Smooth muscle cell of the brain vasculature (primary cell): ENCODE measurements around the gene HCRTR1.
"Not testable (repeated sequence)": the region's sequence is repeated elsewhere in the genome, so short reads cannot be mapped to it uniquely, and the experiment has no call there.

Source experiments
- DNase-seq: peaks from one replicate; pipeline ENCODE4 v3.0.0-alpha.2; 2012; ENCODE audit warnings: low read depth, low spot score

Gene HCRTR1

GRCh38 chr1:31581821-31582810 is 35.4 kb upstream of the HCRTR1 start:
- DNase-seq = no peak

DNA sequence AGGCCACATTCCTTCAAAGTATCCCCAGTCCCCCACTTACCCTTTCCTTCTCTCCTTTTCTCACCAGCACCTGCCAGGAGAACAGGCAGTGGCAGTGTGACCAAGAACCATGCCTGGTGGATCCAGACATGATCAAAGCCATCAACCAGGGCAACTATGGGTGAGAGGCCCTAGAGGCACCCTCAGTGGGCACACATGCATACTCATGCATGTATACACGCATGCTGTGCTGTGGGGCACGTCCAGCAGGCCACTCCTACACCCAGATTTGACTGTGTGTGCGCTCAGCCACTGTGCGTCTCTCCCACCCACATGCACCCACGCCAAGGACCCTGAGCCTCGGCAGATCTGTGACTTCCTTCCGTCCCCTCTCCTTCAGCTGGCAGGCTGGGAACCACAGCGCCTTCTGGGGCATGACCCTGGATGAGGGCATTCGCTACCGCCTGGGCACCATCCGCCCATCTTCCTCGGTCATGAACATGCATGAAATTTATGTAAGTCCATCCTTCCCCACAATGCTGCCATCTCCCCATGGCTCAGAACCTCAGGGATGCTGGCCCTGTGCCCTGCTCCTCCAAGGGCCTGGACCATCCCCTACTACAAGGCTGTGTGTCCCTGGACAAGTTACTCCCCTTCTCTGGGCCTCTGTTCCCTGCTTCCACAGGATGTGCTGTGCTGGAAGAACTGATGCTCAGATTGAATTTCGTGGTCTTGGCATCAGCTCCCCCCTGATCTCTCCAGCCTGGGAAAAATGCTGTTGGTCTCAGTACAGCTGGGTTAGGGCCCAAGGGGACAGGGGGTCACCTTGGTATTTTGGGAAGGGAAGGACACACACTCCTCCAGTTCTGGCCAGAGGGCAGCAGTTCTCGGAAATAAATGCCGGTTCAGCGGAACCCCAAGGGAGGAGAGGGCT is 34.2 kb upstream of the HCRTR1 start:
- no peak for DNase-seq

GRCh38 chr1:31583995-31584868 is 33.3 kb upstream of the HCRTR1 start:
- DNase-seq = no peak

- no peak for DNase-seq
These were observed 32.4 kb upstream of the HCRTR1 start for GRCh38 chr1:31584869-31585735.

GRCh38 chr1:31585736-31586365 is 31.6 kb upstream of the HCRTR1 start:
- DNase-seq = no peak

GRCh38 chr1:31586376-31587327 is 30.8 kb upstream of the HCRTR1 start:
- no peak for DNase-seq

DNA sequence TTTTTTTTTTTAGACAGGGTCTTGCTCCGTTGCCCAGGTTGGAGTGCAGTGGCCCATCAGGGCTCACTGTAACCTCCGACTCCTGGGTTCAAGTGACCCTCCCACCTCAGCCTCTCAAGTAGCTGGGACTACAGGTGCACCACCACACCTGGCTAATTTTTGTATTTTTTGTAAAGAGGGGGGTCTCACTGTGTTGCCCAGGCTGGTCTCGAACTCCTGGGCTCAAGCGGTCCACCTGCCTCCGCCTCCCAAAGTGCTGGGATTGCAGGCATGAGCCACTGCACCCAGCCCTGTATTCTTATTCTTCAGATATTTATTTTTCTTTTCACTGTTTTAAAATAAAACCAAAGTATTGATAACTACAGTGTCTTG is 30.2 kb upstream of the HCRTR1 start:
- DNase-seq = not testable (repeated sequence)

GRCh38 chr1:31587720-31588423 is 29.6 kb upstream of the HCRTR1 start:
- no peak for DNase-seq

GRCh38 chr1:31588751-31589515 is 28.6 kb upstream of the HCRTR1 start:
- no peak for DNase-seq

DNA sequence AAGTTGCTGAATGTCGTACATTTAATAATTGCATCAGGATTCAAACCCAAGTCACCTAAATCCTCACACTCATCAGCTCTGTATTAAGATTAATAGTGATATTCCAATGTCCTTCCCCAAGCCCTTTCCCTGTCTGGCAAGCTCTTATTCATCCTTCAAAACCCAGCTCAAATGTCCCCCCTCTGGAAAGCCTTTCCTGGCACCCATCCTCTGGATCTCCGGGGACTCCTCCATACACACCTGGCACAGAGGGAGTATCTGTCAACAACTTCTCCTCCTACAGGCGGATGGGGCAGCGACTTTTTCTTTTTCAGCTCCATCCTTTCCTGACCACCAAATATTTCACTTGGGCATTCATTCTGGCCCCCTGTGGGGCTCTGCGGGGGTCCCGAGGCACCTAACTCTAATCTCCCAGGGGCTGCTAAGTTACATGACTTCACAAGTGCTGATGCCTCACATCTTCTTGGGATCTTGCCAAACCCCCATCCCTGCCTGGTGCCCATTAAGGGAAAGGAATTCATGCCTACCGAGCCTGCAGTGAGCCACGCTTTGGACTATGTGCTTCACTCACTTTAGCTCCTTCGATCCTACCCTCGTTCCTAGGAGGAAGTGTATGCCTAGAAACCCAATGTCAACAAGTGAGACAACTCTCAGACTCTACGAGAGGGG is 25.9 kb upstream of the HCRTR1 start:
- no peak for DNase-seq

DNA sequence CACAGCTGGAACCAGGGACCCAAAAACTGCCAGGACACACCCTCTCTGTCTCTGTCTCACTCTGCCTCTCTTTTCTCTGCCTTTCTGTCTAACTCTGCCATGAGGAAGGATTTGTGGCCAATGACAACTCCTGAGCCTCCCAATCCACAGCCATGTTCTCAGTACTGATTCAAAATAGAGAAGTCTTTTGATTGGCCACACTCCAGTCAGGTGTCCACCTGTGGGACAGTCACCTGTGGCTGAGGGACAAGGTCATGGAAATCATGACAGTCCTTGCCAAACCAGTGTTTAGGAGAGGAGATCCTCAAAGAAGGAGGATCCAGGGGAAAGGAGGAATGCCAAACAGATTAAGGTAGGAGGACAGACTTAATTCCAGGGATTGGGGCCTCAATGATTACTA is 25.4 kb upstream of the HCRTR1 start:
- DNase-seq = no peak

GRCh38 chr1:31593136-31593665 is 24.3 kb upstream of the HCRTR1 start:
- no peak for DNase-seq

DNA sequence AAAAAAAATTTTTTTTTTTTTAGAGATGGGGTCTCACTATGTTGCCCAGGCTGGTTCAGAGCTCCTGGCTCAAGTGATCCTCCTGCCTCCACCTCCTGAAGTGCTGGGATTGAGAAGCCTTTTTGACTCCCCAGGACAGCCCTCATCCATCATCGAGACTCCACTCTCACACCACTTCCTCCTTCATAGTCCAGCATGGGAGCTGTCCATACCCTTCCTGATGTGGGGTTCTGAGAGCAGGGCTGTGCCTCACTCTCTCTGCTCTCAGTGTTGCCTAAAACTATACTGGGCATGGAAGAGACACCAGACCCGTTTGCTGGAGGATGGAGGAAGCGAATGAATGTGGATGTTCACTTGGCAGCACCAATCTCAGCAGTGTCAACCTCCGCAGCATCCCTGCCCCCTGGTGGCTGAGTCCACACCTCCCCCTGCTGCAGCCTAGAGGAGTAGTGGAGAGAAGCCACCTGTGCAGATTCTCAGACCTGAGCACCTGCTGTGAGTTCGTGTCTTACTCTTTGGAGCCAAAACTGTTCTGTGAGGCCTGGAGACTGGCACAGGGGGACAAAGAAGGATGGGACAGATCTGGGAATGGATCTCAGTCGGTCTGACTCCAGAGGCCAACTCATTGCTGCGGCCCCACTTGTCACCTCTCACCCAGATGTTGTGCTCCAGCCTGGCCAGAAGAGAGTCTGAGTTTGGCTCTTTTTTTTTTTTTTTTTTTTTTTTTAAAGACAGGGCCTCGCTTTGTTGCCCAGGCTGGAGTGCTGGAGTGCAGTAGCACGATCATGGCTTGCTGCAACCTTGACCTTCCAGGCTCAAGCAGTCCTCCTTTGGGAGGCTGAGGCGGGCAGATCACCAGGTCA is 23.5 kb upstream of the HCRTR1 start:
- no peak for DNase-seq

- DNase-seq = no peak
These were observed 21.4 kb upstream of the HCRTR1 start for GRCh38 chr1:31595836-31596736.

DNA sequence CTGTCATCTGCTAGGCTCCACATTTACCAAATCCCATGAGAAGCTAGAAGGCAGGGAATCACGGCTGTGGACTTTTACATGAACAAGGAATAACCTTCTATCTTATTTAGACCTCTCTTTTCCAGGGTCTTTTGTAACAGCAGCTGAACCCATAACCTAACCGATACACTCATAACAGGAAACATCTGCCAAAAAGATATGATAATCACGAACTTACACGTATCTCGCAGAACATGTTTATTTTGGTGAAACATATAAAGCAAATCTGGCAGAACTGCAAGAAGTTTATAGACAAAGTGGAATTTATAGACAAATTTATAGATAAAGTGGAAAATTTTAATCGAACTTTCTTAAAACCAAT is 20.8 kb upstream of the HCRTR1 start:
- no peak for DNase-seq
